Frontal cortex (tissue), 4 donors: ENCODE measurements around the gene SIT1. TPM values are rescaled to one million over a fixed set of nuclear protein-coding genes. Genes with fewer than 3 reads are reported as not detected.
"Not testable (repeated sequence)": the region's sequence is repeated elsewhere in the genome, so short reads cannot be mapped to it uniquely, and the experiment has no call there.

ENCODE experiments used
- DNase-seq, 2 donors: peaks; one replicate each; pipeline ENCODE4 v3.0.0; 2012; ENCODE audit warnings: low spot score in 2 of 2
- FAIRE-seq: peaks from 2 replicates; lab custom pipeline; 2012; peaks lifted over from hg19 to GRCh38; lab: Jason Lieb, UNC
- total RNA-seq: library from RNA; depleted of rRNA; stranded (reverse); fragments of >200 nt; gene quantifications from one replicate; pipeline ENCODE4 v1.2.3, GENCODE V29; 2014
- donor health status: control.
- donor health status: control.
- donor health status: control.

Gene SIT1
- total RNA-seq, 1 donor from 2014 or later = not detected

DNA sequence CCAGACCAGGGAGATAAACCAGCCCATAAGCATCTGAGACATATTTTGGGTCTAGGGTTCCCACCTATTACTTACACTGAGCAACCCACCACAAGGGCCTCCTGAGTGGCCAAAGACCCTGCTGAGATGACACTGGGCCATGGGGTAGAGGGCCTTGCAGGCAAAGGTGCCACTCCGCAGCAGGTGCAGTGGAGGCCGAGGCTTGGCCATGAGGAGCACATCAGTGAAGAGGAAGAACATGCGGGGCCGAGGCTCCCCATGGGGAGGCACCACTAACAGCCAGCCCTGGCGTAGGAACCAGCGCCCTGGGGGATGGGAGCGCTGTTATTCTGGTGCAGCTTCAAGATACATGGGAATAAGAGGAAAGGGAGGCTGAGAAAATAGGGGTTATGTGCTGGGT, 11.7 kb upstream of the SIT1 start:
- FAIRE-seq (no peak), DNase-seq (no peak)

DNA sequence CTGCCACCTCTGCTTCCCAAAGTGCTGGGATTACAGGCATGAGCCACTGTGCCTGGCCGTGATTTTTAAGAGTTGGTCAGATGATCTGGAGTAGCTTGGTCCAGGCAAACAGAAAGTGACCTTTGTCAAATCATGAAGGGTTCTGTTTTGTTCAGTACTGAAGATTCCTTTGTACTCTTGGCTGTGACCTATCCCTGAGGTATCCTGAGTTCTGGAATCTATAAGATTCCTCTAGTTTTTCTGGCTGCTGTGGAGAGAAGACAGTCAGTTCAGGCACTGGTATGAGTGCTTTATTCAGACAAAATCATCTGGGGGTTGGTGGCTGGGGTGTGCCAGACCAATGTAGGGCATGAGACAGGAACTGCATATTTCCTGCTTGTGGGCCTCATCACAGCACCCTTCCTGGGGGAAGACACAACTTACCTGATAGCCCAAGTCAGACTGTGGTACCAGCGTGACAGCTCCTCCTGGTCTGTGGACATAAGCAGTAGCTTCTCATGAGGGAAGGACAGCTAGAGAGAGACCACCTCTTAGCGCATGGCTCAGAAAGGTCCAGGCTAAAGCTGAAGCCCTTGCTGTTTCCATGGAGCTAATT, 11.1 kb upstream of the SIT1 start:
- FAIRE-seq (no peak), DNase-seq (no peak)

DNA sequence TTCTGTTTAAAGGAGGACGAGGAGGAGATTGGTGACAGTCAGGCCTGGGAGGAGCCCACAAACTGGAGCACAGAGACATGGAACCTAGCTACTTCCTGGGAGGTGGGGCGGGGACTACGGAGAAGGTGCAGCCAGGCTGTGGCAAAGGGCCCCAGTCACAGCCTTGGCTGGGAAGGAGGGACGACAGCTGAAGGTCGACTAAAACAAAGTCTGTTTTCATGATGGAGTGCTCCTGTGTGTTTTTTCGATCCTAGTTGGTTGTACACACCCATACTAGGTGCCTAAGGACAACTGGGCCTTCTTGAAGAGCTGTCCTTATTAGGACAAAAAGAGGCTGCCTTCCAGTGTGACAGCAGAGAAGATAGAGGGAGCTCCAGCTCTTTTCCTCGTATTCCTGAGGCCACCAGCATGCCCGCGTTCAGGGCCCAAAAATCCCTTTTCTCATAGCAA, 10.3 kb upstream of the SIT1 start:
- DNase-seq (no peak), FAIRE-seq (no peak)

DNA sequence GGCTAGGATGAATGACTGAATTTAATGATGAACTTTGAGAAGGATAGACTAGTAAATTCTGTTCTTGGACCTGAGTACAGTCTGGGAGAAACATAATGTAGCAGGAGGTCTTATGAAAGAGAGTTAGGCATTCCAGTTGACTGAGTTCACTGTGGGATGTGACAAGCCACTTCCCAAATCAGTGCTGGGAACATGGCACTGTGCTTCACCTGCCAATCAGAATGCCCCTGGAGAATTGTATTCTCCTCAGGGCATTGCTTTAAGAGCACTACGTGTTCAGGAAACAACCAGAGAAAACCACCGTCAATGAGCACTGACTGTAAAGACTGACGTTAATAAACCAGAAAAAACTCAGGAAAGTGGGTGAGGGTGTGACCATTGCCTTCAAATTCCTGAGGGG, 8.6 kb upstream of the SIT1 start:
- FAIRE-seq = no peak
- no peak for DNase-seq

DNA sequence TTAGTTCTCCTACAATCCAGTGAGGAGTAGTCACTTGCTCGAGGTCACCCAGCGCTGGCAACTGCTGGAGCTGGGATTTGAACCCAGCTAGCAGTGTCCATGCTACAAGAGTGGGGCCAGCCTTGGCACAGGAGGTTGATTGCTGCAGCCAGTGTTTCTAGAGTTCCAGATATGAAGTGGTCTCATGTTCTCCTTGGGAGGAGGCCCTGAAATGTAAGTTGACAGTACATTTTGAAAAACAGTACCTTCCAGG, 8.2 kb upstream of the SIT1 start:
- FAIRE-seq (no peak), DNase-seq (no peak)

DNA sequence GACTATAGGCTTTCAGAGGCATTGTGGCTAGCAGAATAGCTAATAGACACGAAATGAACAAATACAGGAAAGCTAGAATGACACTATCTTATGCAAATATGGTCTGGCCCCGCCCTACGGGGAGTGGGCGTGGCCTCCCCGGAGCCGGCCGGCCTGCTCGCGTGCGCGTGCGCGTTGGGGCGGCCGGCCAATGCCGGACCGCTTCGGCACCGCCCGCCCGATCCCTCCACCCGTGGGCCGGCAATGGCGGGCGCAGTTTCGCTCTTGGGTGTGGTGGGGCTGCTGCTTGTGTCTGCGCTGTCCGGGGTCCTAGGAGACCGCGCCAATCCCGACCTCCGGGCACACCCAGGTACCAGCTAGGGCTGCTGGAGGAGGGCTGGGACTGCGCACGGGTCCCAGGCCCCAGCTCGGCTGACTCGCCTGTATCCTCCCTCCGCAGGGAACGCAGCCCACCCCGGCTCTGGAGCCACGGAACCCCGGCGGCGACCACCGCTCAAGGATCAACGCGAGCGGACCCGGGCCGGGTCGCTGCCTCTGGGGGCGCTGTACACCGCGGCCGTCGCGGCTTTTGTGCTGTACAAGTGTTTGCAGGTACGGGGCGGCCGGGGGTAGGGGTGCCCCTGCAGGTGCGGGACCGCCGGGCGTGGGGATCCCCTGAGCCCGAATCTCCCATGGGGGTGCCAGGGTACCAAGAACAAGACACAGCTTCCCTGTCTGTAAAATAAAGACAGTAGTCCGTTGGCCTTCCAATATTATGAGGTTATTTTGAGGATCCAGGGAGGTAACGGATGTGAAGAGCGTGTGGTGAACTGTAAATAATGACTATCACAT, 7.6 kb upstream of the SIT1 start, which contains the start of gene CCDC107:
Gene CCDC107, plus strand, starts transcription at position 156 of the 831 bp plus-strand sequence. Its CDS starts 88 bp downstream, at position 244.
- peak; percentile 91 to 95 for DNase-seq
- no peak for FAIRE-seq

DNA sequence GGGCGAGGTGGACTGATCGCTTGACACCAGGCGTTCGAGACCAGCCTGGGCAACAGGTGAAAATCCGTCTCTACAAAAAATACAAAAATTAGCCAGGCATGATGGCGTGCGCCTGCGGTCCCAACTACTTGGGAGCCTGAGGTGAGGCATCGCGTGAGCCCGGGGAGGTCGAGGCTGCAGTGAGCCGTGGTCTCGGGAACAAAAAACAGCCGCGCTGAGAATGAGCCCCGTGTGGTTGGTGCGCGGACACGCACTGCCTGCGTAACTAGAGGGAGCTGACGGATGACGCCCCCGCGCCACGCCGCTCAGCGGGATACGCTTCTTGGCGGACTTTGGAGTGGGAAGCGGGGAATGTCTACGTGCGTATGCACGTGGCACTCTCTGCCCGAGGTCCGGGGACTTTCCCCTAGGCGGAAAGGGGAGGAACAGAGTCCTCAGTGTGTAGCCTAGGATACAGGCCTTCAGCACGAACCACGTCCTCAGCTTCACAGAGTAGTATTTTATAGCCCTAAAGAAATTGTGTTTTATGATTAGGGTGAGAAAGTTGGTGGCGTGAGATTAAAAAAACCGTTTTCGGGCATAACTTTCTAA, 6.9 kb upstream of the SIT1 start, which contains the start of gene RMRP:
Gene RMRP, minus strand, starts transcription at position 474 of the 591 bp plus-strand sequence.
- FAIRE-seq = no peak

DNA sequence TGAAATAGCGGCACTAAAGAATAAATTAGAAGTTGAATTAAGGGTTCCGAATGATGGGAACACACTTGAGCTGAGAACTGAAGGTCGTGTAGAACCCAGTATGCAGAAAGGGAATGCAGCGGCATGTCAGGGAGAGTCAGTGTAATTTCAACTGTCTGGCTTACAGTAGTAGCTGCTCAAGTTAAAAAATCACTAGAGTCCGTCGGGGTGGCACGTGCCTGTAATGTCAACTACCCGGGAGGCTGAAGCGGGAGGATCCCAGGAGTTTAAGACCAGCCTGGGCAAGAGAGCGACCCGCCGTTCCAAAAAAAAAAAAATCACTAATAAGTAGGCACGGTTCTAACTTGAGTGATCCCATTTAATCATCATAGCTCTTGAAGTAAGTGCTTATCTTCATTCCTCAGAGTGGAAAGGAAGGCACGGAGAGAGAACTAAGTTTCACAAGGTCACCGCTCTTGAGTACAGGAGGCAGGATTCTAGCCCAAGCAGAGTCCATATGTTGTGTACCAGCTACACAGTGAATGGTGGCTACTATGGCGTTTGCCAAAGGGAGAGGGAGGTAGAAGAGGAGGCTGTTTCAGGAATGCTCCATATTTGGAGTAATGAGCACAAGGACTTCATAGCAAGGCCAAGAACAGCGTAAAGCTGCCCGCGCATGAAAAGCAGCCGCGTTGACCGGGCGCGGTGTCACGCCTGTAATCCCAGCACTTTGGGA, 6.3 kb upstream of the SIT1 start:
- DNase-seq (no peak), FAIRE-seq (no peak)

More for the DNA sequence above, 6.9 kb upstream of the SIT1 start, which contains the start of gene RMRP:
- peak; percentile 92 to 93 for DNase-seq

DNA sequence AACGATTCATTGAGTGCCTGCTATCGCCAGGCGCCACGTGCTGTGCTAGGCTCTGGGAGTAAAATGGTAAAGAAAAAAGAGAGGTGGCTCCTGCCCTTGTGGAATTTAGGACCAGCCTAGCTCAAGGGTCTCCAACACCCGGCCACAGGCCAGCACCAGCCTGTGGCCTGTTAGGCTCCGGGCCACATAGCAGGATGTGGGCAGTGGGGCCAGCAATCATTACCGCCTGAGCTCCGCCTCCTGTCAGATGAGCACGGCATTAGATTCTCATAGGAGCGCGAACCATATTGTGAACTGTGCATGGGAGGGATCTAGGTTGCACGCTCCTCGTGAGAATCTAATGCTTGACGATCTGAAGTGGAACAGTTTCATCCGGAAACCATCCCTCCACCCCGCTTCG, 5.6 kb upstream of the SIT1 start:
- FAIRE-seq = no peak

DNA sequence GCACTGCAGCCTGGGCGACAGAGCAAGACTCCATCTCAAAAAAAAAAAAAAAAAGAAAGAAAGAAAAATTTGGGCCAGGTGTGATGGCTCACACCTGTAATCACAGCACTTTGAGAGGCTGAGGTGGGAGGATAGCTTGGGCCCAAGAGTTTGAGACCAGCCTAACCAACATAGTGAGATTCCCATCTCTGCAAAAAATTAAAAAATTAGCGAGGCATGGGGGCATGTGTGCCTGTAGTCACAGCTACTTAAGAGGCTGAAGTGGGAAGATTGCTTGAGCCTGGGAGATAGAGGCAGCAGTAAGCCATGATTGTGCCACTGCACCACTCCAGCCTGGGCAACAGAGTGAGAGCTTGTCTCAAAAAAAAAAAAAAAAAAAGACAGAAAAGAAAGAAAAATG, 2.9 kb upstream of the SIT1 start:
- FAIRE-seq = no peak
- no peak for DNase-seq

More for the DNA sequence above, 5.6 kb upstream of the SIT1 start:
- no peak for DNase-seq

DNA sequence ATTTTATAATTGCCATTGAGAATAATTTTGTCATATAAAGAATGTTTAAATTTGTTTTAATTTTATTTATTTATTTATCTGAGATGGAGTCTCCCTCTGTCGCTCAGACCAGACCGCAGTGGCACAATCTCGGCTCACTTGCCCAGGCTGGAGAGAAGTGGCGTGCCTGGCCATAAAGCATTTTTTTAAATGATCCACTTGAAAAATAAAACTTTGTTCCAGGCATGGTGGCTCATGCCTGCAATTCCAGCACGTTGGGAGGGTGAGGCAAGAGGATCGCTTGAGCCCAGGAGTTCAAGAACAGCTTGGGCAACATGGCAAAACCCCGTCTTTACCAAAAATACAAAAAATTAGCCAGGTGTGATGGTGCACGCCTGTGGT, 2.1 kb upstream of the SIT1 start:
- no peak for FAIRE-seq
- DNase-seq = no peak

DNA sequence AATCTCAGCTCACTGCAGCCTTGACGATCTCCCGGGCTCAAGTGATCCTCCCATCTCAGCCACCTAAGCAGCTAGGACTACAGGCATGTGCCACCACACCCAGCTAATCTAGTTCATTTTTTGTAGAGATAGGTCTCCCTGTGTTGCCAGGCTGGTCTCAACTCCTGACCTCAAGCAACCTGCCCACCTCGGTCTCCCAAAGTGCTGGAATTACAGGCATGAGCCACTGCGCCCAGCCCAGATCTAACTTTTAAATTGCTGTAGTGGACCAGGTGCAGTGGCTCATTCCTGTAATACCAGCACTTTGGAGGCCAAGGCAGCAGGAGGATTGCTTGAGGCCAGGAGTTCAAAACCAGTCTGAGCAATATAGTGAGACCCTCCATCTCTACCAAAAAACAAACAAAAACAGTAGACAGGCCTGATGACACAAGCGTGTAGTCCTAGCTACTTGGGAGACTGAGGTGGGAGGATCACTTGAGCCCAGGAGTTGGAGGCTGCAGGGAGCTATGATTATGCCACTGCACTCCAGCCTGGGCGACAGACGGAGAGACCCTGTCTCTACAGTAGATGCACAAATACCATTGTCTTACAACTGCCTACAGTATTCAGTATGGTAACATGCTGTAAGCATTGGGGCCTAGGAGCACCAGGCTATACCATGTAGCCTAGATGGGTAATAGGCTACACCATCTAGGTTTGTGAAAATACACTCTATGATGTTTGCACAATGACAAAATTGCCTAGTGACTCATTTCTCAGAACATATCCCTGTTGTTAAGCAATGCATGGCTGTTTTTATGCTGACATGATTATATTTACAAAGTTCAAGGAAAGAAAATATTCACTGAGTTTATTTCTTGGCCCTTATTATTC, 1.5 kb upstream of the SIT1 start:
- DNase-seq (no peak), FAIRE-seq (no peak)

DNA sequence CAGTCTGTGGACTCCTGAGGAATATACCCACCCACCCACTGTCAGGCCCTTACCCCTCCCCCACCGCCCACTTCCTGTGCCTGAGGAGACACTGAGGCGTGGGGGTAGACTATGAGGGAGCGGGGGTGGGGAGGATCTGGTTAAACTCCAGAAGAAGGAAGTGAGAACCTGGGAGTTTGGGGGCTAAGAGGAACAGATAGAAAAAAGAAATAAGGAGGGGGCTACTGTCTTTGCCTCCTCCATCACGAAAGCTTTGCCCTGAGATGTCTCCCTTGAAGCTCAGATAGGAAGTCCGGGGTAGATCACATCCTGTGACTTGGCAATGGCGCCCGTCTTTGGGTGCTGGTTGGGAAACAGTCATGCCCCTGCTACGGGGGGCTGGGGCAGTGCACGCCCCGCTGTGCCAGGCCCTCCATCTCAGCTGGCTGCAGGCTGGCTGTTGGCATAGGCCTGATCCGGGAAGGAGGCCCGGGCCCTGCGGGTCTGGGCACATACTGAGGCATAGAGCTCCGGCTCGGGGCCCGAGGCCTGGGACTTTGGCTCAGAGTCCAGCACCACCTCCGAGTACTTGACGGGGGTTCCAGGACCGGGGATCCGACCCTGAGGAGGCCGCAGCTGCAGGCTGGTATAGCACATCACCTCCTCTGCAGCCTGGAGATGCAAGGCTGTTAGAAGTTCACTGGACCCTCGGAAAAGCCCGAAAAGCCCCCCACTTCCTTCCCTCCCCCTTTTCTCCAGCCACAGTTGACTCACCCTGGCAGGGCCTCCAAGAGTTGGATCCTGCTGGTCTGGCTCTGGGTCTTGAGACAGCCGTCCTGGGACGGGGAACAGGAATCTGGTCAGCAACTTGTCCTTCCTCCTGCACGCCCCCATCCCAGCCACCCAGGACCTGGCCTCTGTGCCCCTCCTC, 1.0 kb downstream of the SIT1 start:
- peak in 1 of 2 donors; percentile 22 for DNase-seq
- no peak for FAIRE-seq

DNA sequence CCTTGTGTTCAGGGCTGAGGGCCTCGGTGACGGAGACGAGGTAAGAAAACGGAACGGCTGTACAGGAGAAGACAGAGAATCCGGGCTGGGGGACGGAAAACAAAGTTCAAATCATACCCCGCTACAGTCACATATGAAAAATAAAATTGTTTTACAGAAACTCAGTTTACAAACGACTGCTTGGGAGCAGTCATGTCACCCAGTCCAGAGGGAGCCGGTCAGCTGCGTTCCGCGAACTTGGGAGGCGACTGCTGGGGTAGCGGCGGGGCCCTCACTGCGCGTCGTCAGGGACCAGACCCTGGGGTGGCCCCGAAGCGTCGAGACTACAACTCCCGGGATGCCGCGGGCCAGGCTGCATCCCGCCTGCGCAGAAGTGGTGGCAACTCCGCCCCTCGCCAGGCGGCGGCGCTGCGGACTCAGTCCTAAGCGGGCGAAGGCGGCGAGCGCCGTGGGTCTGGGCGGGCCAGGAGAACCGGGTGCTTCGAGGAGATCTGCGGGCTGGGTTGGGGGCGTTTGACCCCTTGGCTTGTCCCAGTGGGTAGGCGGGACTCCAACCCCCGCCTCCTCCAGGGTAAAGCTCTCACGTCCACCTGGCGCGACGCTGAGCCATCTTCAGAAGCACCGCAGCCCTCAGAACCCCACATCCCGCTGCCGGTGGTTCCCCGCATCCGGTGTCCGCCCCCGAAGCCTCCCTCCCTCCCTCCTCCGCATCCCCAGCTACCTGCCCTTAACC, 4.0 kb downstream of the SIT1 start:
- no peak for FAIRE-seq

DNA sequence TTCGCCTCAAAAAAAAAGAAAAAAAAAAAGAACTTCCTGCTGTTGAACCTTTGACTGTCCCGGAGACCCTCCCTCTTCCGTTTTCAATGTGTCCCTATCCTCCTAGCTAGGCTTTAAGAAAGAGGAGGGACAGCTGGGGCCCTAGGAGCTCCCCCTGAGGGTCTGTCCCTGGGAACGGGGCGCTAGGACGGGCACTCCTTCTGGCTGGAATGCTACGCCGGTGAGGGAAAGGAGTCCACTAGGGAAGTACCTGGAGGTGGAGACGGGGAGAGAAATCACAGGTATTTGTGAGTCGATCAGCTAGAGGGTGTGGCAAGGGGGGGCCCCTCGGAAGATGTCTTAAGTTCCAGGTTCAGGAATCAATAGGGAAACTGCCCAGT, 4.6 kb downstream of the SIT1 start:
- DNase-seq (no peak), FAIRE-seq (no peak)

More for the DNA sequence above, 4.0 kb downstream of the SIT1 start:
- DNase-seq = peak; percentile 88 to 97

DNA sequence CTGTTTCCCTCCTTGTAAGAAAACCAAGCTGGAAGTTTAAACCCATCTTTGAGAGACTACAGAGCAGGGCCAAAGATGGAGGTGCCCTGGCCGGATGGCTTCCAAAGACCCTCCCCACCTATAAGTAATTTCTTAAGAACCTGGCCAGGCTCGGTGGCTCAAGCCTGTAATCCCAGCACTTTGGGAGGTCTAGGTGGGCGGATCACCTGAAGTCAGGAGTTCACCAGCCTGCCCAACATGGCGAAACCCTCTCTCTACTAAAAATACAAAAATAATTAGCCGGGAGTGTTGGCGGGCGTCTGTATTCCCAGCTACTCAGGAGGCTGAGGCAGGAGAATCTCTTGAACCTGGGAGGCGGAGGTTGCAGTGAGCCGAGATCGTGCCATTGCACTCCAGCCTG, 5.0 kb downstream of the SIT1 start:
- not testable (repeated sequence) for FAIRE-seq, DNase-seq

DNA sequence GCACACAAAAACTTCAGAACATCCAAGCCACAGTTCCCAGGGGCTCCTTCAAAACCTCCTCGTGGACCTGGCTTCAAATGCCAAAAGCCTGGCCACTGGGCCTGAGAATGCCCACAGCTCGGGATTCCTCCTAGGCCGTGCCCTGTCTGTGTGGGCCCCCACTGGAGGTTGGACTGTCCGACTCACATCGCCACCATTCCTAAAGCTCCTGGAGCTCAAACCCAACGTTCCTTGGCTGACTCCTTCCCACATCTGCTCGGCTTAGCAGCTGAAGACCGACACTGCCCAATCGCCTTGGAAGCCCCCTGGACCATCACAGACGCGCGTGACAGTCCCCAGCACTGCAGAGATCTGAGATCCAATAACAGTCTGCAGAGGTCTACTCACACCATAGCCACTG, 7.7 kb downstream of the SIT1 start:
- FAIRE-seq = no peak
- DNase-seq = no peak

DNA sequence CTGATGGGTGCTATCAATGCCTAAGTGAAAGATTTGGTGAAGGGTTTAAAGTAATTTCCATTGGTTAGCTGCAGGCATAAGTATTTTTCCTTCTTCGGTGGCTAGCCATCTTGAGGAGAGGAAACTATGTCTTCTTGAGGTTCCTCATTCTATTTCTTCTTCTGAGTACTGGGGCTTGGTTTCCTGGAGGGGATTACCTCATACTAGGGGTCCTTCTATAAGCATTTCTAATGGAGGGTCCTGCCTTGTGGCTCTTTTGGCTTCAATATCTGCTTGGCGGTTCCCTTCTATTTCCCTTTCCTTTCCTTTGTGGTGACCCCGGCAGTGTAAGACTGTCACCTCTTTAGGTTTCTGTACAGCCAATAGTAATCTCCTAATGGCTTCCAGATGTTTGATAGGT, 9.3 kb downstream of the SIT1 start:
- FAIRE-seq = not testable (repeated sequence)

More for the DNA sequence above, 9.3 kb downstream of the SIT1 start:
- not testable (repeated sequence) for DNase-seq
